ENCODE data around the gene FHOD3.

FHOD3 gene

GRCh38 chr18:36724169-36724568, 426.7 kb downstream of the FHOD3 start:
- no peaks in the 10 kb centered on the region for H3F3A ChIP-seq (ENCODE audit: low read depth)
- no peak for TF ChIP-seq EZH2phosphoT487 (IDR thresholded peaks at IDR 0.05; ENCODE audit: borderline replicate concordance)
- TF ChIP-seq, protein P1, sequence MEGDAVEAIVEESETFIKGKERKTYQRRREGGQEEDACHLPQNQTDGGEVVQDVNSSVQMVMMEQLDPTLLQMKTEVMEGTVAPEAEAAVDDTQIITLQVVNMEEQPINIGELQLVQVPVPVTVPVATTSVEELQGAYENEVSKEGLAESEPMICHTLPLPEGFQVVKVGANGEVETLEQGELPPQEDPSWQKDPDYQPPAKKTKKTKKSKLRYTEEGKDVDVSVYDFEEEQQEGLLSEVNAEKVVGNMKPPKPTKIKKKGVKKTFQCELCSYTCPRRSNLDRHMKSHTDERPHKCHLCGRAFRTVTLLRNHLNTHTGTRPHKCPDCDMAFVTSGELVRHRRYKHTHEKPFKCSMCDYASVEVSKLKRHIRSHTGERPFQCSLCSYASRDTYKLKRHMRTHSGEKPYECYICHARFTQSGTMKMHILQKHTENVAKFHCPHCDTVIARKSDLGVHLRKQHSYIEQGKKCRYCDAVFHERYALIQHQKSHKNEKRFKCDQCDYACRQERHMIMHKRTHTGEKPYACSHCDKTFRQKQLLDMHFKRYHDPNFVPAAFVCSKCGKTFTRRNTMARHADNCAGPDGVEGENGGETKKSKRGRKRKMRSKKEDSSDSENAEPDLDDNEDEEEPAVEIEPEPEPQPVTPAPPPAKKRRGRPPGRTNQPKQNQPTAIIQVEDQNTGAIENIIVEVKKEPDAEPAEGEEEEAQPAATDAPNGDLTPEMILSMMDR (conservative IDR thresholded peaks at IDR 0.05; ENCODE audit: low read length), result no peak
- H3K4me3 ChIP-seq (ENCODE audit: low read length, poor library complexity, severe bottlenecking), result no peak overlapping the region
- H3K27me3 ChIP-seq (ENCODE audit: insufficient read depth, low read length, poor library complexity, severe bottlenecking), result no peaks in the 10 kb centered on the region
- H3K9me3 ChIP-seq (ENCODE audit: insufficient read depth, low read depth, low read length), result no peaks in the 10 kb centered on the region
- H2AFZ ChIP-seq (ENCODE audit: low read length), result no peak overlapping the region
- H3K36me3 ChIP-seq (ENCODE audit: insufficient read depth, low read length), result no peaks in the 10 kb centered on the region
- peaks cover 2% of the 10 kb centered on the region for H3K4me1 ChIP-seq (ENCODE audit: insufficient read depth, low read length, poor library complexity, severe bottlenecking)
- H4K20me1 ChIP-seq (ENCODE audit: insufficient read depth, low read length, poor library complexity, severe bottlenecking), result no peaks in the 10 kb centered on the region
- no peaks in the 10 kb centered on the region for H3K9me2 ChIP-seq (replicated peaks; ENCODE audit: low read depth, low read length)
- no peak overlapping the region for H3K9ac ChIP-seq (ENCODE audit: low read depth, low read length, poor library complexity, severe bottlenecking)
- no peak overlapping the region for H3K4me2 ChIP-seq (ENCODE audit: low read depth, low read length, poor library complexity, severe bottlenecking)
- no peaks in the 10 kb centered on the region for H3K79me2 ChIP-seq (ENCODE audit: insufficient read depth, low read length)

- Histone ChIP-seq H3K4me1 (ENCODE audit: insufficient read depth, low read length, poor library complexity, severe bottlenecking) (peaks cover 6% of the 10 kb centered on the region), H3K4me3 (ENCODE audit: low read length, poor library complexity, severe bottlenecking) (no peak overlapping the region), H4K20me1 (ENCODE audit: insufficient read depth, low read length, poor library complexity, severe bottlenecking) (no peaks in the 10 kb centered on the region), H3K9me3 (ENCODE audit: insufficient read depth, low read depth, low read length) (no peaks in the 10 kb centered on the region), H3K4me2 (ENCODE audit: low read depth, low read length, poor library complexity, severe bottlenecking) (no peak overlapping the region), H3K9ac (ENCODE audit: low read depth, low read length, poor library complexity, severe bottlenecking) (no peak overlapping the region), H3K36me3 (ENCODE audit: insufficient read depth, low read length) (no peaks in the 10 kb centered on the region), H2AFZ (ENCODE audit: low read length) (no peak overlapping the region), H3K79me2 (ENCODE audit: insufficient read depth, low read length) (no peaks in the 10 kb centered on the region), H3F3A (ENCODE audit: low read depth) (no peaks in the 10 kb centered on the region), H3K9me2 (replicated peaks; ENCODE audit: low read depth, low read length) (no peaks in the 10 kb centered on the region), H3K27me3 (ENCODE audit: insufficient read depth, low read length, poor library complexity, severe bottlenecking) (no peaks in the 10 kb centered on the region)
- TF ChIP-seq, protein P1 (conservative IDR thresholded peaks at IDR 0.05; ENCODE audit: low read length), result no peak
- TF ChIP-seq EZH2phosphoT487 (IDR thresholded peaks at IDR 0.05; ENCODE audit: borderline replicate concordance), result no peak
Measured at GRCh38 chr18:36724591-36725001, 427.1 kb downstream of the FHOD3 start.

GRCh38 chr18:36728345-36728744, 430.8 kb downstream of the FHOD3 start:
- H3K4me3 ChIP-seq (ENCODE audit: low read length, poor library complexity, severe bottlenecking), result no peak overlapping the region
- H2AFZ ChIP-seq (ENCODE audit: low read length), result no peak overlapping the region
- no peaks in the 10 kb centered on the region for H3F3A ChIP-seq (ENCODE audit: low read depth)
- H3K9me2 ChIP-seq (replicated peaks; ENCODE audit: low read depth, low read length), result no peaks in the 10 kb centered on the region
- H3K36me3 ChIP-seq (ENCODE audit: insufficient read depth, low read length), result no peaks in the 10 kb centered on the region
- H3K9ac ChIP-seq (ENCODE audit: low read depth, low read length, poor library complexity, severe bottlenecking), result no peak overlapping the region
- H3K9me3 ChIP-seq (ENCODE audit: insufficient read depth, low read depth, low read length), result no peaks in the 10 kb centered on the region; the same call in 1 of the 2 replicates
- no peaks in the 10 kb centered on the region for H3K79me2 ChIP-seq (ENCODE audit: insufficient read depth, low read length)
- no peak overlapping the region for H3K4me2 ChIP-seq (ENCODE audit: low read depth, low read length, poor library complexity, severe bottlenecking)
- no peaks in the 10 kb centered on the region for H4K20me1 ChIP-seq (ENCODE audit: insufficient read depth, low read length, poor library complexity, severe bottlenecking)
- H3K27me3 ChIP-seq (ENCODE audit: insufficient read depth, low read length, poor library complexity, severe bottlenecking), result no peaks in the 10 kb centered on the region
- TF ChIP-seq, protein P1 (conservative IDR thresholded peaks at IDR 0.05; ENCODE audit: low read length), result no peak
- no peak for TF ChIP-seq EZH2phosphoT487 (IDR thresholded peaks at IDR 0.05; ENCODE audit: borderline replicate concordance)
- peaks cover 8% of the 10 kb centered on the region for H3K4me1 ChIP-seq (ENCODE audit: insufficient read depth, low read length, poor library complexity, severe bottlenecking)
